Measurements from ENCODE around the gene CANX. TPM values are rescaled to one million over a fixed set of nuclear protein-coding genes. Genes with fewer than 3 reads are reported as not detected.

CANX gene
- total RNA-seq, 1 donor from 2014 or later = 353 TPM

GRCh38 chr5:179777909-179778308 lies 79.1 kb downstream of the CANX start:
- no peak for DNase-seq

GRCh38 chr5:179778591-179778990 lies 79.8 kb downstream of the CANX start:
- DNase-seq = no peak

GRCh38 chr5:179779826-179780225 lies 81.1 kb downstream of the CANX start:
- DNase-seq = no peak

- DNase-seq = no peak
Observed at GRCh38 chr5:179780362-179780761, 81.6 kb downstream of the CANX start.

Other genes starting within 250 kb of the CANX start
- gene RUFY1, start 148.4 kb upstream of the CANX start, total RNA-seq = 41.4 TPM
- 726 TPM for gene HNRNPH1, start 75.3 kb upstream of the CANX start, total RNA-seq
- gene CBY3, start 17.9 kb upstream of the CANX start, total RNA-seq = not detected
- 19.6 TPM for gene MAML1, start 33.9 kb downstream of the CANX start, total RNA-seq
- not detected for gene LTC4S, start 95.0 kb downstream of the CANX start, total RNA-seq
- gene MGAT4B, start 107.9 kb downstream of the CANX start, total RNA-seq = 48.4 TPM
- gene SQSTM1, start 121.9 kb downstream of the CANX start, total RNA-seq = 132 TPM
- 38.9 TPM for gene MRNIP, start 159.8 kb downstream of the CANX start, total RNA-seq
- 65.8 TPM for gene TBC1D9B, start 208.9 kb downstream of the CANX start, total RNA-seq

Measured in tongue (tissue), 2 donors.